Glomerular visceral epithelial cell (primary cell): Measurements from ENCODE around the gene AGTPBP1.
"Not testable (repeated sequence)": the region's sequence is repeated elsewhere in the genome, so short reads cannot be mapped to it uniquely, and the experiment has no call there.

ENCODE experiments used
- DNase-seq: peaks from one replicate; pipeline ENCODE4 v3.0.0-alpha.2; 2016; ENCODE audit errors: extremely low spot score

The AGTPBP1 gene

GRCh38 chr9:85723215-85723614, 18.5 kb downstream of the AGTPBP1 start:
- DNase-seq = no peak

DNA sequence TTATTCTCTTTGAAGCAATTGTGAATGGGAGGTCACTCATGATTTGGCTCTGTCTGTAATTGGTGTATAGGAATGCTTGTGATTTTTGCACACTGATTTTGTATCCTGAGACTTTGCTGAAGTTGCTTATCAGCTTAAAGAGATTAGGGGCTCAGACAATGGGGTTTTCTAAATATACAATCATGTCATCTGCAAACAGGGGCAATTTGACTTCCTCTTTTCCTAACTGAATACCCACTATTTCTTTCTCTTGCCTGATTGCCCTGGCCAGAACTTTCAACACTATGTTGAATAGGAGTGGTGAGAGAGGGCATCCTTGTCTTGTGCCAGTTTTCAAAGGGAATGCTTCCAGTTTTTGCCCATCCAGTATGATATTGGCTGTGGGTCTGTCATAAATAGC, 22.3 kb downstream of the AGTPBP1 start:
- not testable (repeated sequence) for DNase-seq

DNA sequence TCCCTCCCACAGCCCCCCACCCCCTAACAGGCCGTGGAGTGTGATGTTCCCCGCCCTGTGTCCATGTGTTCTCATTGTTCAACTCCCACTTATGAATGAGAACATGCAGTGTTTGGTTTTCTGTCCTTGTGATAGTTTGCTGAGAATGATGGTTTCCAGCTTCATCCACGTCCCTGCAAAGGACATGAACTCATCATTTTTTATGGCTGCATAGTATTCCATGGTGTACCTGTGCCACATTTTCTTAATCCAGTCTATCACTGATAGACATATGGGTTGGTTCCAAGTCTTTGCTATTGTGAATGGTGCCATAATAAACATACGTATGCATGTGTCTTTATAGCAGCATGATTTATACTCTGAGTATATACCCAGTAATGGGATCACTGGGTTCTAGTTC, 23.9 kb downstream of the AGTPBP1 start:
- not testable (repeated sequence) for DNase-seq

- DNase-seq = no peak
Observed at GRCh38 chr9:85717220-85717619, 24.5 kb downstream of the AGTPBP1 start.

- DNase-seq = no peak
Observed at GRCh38 chr9:85716031-85716877, 25.5 kb downstream of the AGTPBP1 start.

- DNase-seq = no peak
Observed at GRCh38 chr9:85715587-85715986, 26.2 kb downstream of the AGTPBP1 start.

GRCh38 chr9:85713897-85714296, 27.9 kb downstream of the AGTPBP1 start:
- DNase-seq = no peak

DNA sequence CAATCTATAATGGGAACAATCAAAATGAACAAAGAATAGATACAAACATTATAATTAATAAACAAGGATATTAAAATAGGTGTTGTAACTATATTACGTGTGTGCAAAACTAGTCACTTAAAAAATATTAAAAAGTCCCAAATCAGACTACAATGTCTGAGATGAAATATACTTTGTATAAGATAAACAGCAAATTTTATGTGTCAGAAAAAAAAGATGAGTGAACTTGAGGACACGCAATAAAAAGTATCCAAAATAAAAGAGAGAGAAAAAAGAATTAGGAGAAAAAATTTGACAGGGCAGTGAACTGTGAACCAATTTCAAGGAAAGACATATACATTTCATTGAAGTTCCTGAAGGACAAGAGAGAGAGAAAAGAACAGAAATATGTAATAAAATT, 37.0 kb downstream of the AGTPBP1 start:
- no peak for DNase-seq

DNA sequence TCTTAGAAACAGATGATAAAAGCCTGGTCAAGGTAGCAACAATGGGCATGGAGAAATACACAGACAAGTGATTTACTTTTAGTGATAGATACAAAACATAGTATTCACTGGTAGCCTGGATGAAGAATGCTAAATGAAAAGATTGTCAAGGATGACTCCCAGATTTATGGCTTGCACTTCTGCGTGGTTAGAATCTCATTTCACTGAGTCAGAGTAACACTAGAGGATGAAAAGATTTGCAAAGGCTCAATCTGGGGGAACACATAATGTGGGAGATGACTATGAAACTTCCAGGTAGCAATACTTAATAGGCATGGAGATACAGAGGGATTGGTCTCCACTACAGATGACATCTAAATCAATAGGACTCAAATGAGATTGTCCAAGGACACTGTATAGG, 38.4 kb downstream of the AGTPBP1 start:
- DNase-seq = peak; percentile 15

DNA sequence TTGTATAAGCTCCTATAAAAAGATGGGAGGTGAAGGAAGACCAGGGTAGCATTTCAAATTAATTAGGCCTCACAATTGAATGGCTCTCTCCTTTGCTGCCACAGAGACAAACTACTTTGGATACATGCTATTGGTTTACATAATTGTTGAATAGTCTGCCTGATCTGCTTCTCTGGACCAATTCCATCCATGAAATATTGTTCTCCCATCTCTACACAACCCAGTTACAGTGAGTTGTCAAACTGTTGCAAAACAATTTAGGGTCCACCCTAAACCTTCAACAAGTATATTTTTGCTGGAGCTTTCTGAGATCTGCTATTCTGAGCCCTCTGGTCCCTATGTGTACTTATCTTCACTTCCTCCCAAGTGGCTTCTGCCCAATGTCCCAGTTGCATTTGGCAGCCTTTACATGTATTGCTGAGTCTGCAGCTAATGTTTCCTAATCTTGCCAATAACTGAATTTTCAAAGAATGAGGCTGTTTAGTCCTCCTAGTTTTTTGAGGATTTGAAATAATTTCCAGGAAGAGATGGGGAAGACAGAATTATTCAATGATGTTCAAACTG, 38.9 kb downstream of the AGTPBP1 start:
- DNase-seq = no peak

- DNase-seq = no peak
Observed at GRCh38 chr9:85702191-85702590, 39.6 kb downstream of the AGTPBP1 start.

DNA sequence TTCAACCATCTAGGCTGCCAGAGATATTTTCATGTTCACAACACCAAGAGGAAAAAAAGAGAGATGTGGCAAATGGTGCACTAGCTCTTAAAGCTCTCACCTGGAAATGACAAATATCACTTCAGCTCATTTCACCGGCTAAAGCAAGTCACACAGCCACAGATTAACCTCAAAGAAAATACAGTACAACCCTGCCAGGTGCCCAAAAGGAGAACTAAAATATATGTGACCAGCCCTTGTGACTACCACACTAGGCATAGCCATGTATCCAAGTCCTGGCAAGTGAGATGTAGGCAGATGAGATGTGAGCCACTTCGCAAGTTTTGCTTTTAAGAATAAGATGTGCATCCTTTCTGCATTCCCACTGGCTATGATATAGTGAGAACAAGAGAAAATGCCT, 41.4 kb downstream of the AGTPBP1 start:
- DNase-seq = no peak

GRCh38 chr9:85688361-85688760, 53.4 kb downstream of the AGTPBP1 start:
- DNase-seq = no peak

GRCh38 chr9:85685081-85685480, 56.7 kb downstream of the AGTPBP1 start:
- DNase-seq = no peak

DNA sequence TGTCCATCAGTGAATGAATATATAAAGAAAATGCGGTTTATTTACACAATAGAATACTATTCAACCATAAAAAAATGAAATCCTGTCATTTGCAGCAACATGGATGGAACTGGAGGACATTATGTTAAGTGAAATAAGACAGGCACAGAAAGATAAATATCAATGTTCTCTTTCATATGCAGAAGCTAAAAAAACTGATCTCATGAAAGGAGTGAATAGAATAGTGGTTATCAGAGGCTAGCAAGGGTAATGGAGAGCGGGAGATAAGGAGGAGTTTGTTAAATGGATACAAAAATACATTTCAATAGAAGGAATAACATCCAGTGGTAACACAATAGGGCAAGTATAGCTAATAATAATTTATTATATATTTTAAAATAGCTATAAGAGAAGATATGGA, 65.0 kb downstream of the AGTPBP1 start:
- DNase-seq = no peak

- no peak for DNase-seq
Observed at GRCh38 chr9:85667374-85667773, 74.4 kb downstream of the AGTPBP1 start.

- no peak for DNase-seq
Observed at GRCh38 chr9:85666086-85666485, 75.7 kb downstream of the AGTPBP1 start.

- DNase-seq = no peak
Observed at GRCh38 chr9:85662573-85662972, 79.2 kb downstream of the AGTPBP1 start.

DNA sequence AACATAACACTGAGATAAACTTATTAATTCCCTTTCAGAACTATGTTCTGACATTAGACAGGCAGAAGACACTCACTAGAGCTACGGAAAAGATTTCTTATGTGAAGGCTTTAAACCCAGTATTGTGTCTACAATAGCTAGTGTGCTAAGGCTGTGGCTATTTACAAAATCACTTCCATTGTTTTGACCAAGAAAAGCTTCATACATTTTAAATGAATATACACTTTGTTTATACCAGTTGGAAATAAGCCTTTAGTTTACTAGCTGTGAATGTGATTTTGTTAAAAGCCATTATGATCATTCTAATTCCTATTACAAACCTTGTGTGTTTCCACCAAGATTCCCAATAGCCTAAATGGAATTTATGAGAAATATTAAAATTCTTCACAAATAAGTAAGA, 83.0 kb downstream of the AGTPBP1 start:
- no peak for DNase-seq

DNA sequence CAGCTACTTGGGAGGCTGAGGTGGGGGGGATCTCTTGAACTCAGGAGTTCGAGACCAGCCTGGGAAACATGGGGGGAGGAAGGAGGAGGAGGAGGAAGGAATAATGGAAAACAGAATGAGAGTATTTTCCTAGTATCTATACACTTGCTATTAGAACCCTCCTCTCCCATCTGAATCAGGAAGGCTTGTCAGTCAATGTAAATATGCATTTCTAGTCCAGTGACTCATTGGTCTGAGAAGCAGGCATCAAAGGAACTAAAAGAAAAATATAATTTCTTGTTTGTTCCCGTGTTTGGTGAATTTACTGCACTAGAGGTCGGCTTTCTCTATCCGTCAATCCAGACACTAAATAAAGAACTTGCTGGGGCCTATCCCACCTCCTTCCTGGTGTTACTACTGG, 88.6 kb downstream of the AGTPBP1 start:
- no peak for DNase-seq

DNA sequence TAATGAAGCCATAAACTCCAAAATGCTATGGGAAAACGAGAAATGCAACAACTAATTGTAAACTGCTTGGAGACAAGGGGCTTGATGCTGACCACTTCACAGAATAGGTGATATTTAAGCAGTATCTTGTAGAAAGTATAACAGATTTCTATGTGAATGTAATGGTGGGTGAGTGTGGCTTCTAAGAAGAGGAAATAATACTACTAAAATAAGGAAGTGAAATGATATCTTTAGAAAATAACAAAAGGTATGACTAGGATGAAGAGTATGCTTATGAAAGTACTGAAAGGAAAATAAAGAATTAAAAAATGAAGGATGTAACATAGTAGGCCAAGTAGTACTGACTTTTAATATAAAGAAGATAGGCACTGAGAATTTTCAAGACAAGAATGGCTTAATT, 94.2 kb downstream of the AGTPBP1 start:
- no peak for DNase-seq

GRCh38 chr9:85645909-85646627, 95.7 kb downstream of the AGTPBP1 start:
- no peak for DNase-seq

DNA sequence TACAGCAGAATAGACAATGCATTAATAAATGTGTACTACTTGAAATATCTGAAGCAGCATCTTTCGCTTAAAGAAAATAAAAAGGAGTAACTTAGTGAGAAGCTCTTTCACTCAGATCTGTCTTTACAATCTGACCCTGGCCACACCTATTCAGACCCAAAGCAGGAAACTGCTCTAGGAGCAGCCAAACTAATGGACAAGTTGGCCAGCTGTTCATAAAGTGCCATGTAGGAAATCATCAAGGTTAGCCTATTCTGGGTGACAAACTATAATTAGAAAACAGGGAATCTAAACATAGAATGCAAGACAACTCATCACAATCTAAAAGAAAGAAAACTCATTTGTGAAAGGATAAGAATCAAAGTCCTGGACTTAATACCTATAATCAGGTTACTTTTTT, 101.3 kb downstream of the AGTPBP1 start:
- DNase-seq = no peak
